ENCODE measurements around the gene SKA1.

SKA1 gene

GRCh38 chr18:50338715-50339114 is 36.1 kb upstream of the SKA1 start:
- TF ChIP-seq CTCF (IDR thresholded peaks at IDR 0.05; ENCODE audit: low read depth, low read length, missing control alignments): no peak
- no peak for DNase-seq (ENCODE audit: extremely low read depth, low read depth)
- no peak overlapping the region for H3K4me3 ChIP-seq (replicated peaks; ENCODE audit: low read depth, low read length)

GRCh38 chr18:50340078-50340477 is 34.8 kb upstream of the SKA1 start:
- H3K4me3 ChIP-seq (replicated peaks; ENCODE audit: low read depth, low read length): no peak overlapping the region
- TF ChIP-seq CTCF (IDR thresholded peaks at IDR 0.05; ENCODE audit: low read depth, low read length, missing control alignments): peak; percentile 12
- DNase-seq (ENCODE audit: extremely low read depth, low read depth): no peak

GRCh38 chr18:50341443-50341842 is 33.4 kb upstream of the SKA1 start:
- no peak for DNase-seq (ENCODE audit: extremely low read depth, low read depth)
- TF ChIP-seq CTCF (IDR thresholded peaks at IDR 0.05; ENCODE audit: low read depth, low read length, missing control alignments): no peak
- H3K4me3 ChIP-seq (replicated peaks; ENCODE audit: low read depth, low read length): no peak overlapping the region

- DNase-seq (ENCODE audit: extremely low read depth, low read depth): no peak
- H3K4me3 ChIP-seq (replicated peaks; ENCODE audit: low read depth, low read length): no peak overlapping the region
- no peak for TF ChIP-seq CTCF (IDR thresholded peaks at IDR 0.05; ENCODE audit: low read depth, low read length, missing control alignments)
These were observed 24.1 kb upstream of the SKA1 start for GRCh38 chr18:50350699-50351098.

GRCh38 chr18:50356036-50356945 is 18.6 kb upstream of the SKA1 start:
- peak; percentile 9 for TF ChIP-seq CTCF (IDR thresholded peaks at IDR 0.05; ENCODE audit: low read depth, low read length, missing control alignments)
- DNase-seq (ENCODE audit: extremely low read depth, low read depth): no peak
- no peak overlapping the region for H3K4me3 ChIP-seq (replicated peaks; ENCODE audit: low read depth, low read length)

GRCh38 chr18:50358844-50359243 is 16.0 kb upstream of the SKA1 start:
- TF ChIP-seq CTCF (IDR thresholded peaks at IDR 0.05; ENCODE audit: low read depth, low read length, missing control alignments): no peak
- H3K4me3 ChIP-seq (replicated peaks; ENCODE audit: low read depth, low read length): no peak overlapping the region
- no peak for DNase-seq (ENCODE audit: extremely low read depth, low read depth)

Measured in HFF-Myc (cell line).